Liver (tissue), 3 donors: Measurements from ENCODE around the gene ITPKC.

ENCODE experiments used
- CTCF ChIP-seq: fragments of 150-350 bp; IDR thresholded peaks from 2 replicates; pipeline ENCODE4 v1.5.1; 2017; ENCODE audit warnings: improper control_type of control experiment, low read depth, low read length; ENCODE audit not compliant: missing input control
- EGR1 ChIP-seq, 2 donors: IDR thresholded peaks; 2 replicates each; pipeline ENCODE4 v1.6.1; 2016 to 2018; ENCODE audit warnings: antibody characterized with exemption in 2 of 2, low read depth in 2 of 2
- GABPA ChIP-seq, 2 donors: IDR thresholded peaks in 1 of 2; conservative IDR thresholded peaks in 1 of 2; 2 replicates each; pipeline ENCODE4 v1.6.1; 2016; ENCODE audit warnings: antibody characterized with exemption in 2 of 2, mild to moderate bottlenecking in 1 of 2, moderate library complexity in 1 of 2
- HNF4G ChIP-seq: IDR thresholded peaks from 2 replicates; pipeline ENCODE4 v1.6.1; 2016; ENCODE audit warnings: antibody characterized with exemption
- RAD21 ChIP-seq, 2 donors: IDR thresholded peaks; 2 replicates each; pipeline ENCODE4 v1.6.1; 2016; ENCODE audit warnings: antibody characterized with exemption in 2 of 2, mild to moderate bottlenecking in 2 of 2
- RXRA ChIP-seq, 2 donors: IDR thresholded peaks; 2 replicates each; pipeline ENCODE4 v1.6.1; 2017 to 2018; ENCODE audit warnings: antibody characterized with exemption in 2 of 2, mild to moderate bottlenecking in 1 of 2
- TAF1 ChIP-seq: conservative IDR thresholded peaks from 2 replicates; pipeline ENCODE4 v1.6.1; 2016; ENCODE audit warnings: antibody characterized with exemption, mild to moderate bottlenecking
- YY1 ChIP-seq: IDR thresholded peaks from 2 replicates; pipeline ENCODE4 v1.6.1; 2016; ENCODE audit warnings: antibody characterized with exemption, mild to moderate bottlenecking
- TF ChIP-seq, protein P1 (sequence below): IDR thresholded peaks from 2 replicates; pipeline ENCODE4 v1.6.1; 2016; ENCODE audit warnings: antibody characterized with exemption
- TF ChIP-seq, protein P2 (sequence below): IDR thresholded peaks from 2 replicates; pipeline ENCODE4 v1.6.1; 2016; ENCODE audit warnings: antibody characterized with exemption
- TF ChIP-seq, protein P3 (sequence below): IDR thresholded peaks from 2 replicates; pipeline ENCODE4 v1.6.1; 2016; ENCODE audit warnings: antibody characterized with exemption
- TF ChIP-seq, protein P4 (sequence below): IDR thresholded peaks from 2 replicates; pipeline ENCODE4 v1.6.1; 2016; ENCODE audit warnings: antibody characterized with exemption, mild to moderate bottlenecking
- donor health status: healthy.
- donor health status: healthy.

- TF ChIP-seq, protein P1, sequence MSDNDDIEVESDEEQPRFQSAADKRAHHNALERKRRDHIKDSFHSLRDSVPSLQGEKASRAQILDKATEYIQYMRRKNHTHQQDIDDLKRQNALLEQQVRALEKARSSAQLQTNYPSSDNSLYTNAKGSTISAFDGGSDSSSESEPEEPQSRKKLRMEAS = no peak
- TF ChIP-seq, protein P2, sequence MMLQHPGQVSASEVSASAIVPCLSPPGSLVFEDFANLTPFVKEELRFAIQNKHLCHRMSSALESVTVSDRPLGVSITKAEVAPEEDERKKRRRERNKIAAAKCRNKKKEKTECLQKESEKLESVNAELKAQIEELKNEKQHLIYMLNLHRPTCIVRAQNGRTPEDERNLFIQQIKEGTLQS = no peak
- no peak for TF ChIP-seq CTCF
- TF ChIP-seq, protein P3, sequence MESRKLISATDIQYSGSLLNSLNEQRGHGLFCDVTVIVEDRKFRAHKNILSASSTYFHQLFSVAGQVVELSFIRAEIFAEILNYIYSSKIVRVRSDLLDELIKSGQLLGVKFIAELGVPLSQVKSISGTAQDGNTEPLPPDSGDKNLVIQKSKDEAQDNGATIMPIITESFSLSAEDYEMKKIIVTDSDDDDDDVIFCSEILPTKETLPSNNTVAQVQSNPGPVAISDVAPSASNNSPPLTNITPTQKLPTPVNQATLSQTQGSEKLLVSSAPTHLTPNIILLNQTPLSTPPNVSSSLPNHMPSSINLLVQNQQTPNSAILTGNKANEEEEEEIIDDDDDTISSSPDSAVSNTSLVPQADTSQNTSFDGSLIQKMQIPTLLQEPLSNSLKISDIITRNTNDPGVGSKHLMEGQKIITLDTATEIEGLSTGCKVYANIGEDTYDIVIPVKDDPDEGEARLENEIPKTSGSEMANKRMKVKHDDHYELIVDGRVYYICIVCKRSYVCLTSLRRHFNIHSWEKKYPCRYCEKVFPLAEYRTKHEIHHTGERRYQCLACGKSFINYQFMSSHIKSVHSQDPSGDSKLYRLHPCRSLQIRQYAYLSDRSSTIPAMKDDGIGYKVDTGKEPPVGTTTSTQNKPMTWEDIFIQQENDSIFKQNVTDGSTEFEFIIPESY = no peak
- no peak for TF ChIP-seq TAF1
- no peak for TF ChIP-seq YY1
- TF ChIP-seq, protein P4, sequence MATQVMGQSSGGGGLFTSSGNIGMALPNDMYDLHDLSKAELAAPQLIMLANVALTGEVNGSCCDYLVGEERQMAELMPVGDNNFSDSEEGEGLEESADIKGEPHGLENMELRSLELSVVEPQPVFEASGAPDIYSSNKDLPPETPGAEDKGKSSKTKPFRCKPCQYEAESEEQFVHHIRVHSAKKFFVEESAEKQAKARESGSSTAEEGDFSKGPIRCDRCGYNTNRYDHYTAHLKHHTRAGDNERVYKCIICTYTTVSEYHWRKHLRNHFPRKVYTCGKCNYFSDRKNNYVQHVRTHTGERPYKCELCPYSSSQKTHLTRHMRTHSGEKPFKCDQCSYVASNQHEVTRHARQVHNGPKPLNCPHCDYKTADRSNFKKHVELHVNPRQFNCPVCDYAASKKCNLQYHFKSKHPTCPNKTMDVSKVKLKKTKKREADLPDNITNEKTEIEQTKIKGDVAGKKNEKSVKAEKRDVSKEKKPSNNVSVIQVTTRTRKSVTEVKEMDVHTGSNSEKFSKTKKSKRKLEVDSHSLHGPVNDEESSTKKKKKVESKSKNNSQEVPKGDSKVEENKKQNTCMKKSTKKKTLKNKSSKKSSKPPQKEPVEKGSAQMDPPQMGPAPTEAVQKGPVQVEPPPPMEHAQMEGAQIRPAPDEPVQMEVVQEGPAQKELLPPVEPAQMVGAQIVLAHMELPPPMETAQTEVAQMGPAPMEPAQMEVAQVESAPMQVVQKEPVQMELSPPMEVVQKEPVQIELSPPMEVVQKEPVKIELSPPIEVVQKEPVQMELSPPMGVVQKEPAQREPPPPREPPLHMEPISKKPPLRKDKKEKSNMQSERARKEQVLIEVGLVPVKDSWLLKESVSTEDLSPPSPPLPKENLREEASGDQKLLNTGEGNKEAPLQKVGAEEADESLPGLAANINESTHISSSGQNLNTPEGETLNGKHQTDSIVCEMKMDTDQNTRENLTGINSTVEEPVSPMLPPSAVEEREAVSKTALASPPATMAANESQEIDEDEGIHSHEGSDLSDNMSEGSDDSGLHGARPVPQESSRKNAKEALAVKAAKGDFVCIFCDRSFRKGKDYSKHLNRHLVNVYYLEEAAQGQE = no peak
- TF ChIP-seq RXRA (IDR thresholded peaks at IDR 0.05) = no peak
- no peak for TF ChIP-seq GABPA (IDR thresholded peaks at IDR 0.05 in 1 of 2, conservative IDR thresholded peaks at IDR 0.05 in 1 of 2)
- no peak for TF ChIP-seq HNF4G
- no peak for TF ChIP-seq EGR1 (IDR thresholded peaks at IDR 0.05; ENCODE audit: low read depth in 2 of 2)
- no peak for TF ChIP-seq RAD21 (IDR thresholded peaks at IDR 0.05)
Observed at GRCh38 chr19:40735013-40735771, 18.3 kb downstream of the ITPKC start.
